HEK293 (cell line): Measurements from ENCODE around the gene SLC7A1.

Experiments used
- CTCF ChIP-seq: fragments of 450-650 bp; formaldehyde crosslinking; IDR thresholded peaks from 2 replicates; pipeline ENCODE4 v1.5.1; 2016; ENCODE audit warnings: missing biosample characterization, missing genetic modification characterization
- HOXA7 ChIP-seq: sonication (generic); formaldehyde crosslinking; IDR thresholded peaks from 2 replicates; pipeline ENCODE4 v1.8.1; 2022; ENCODE audit warnings: missing genetic modification reagents, borderline replicate concordance
- REST ChIP-seq: fragments of 450-650 bp; formaldehyde crosslinking; IDR thresholded peaks from 2 replicates; pipeline ENCODE4 v1.5.1; 2016; ENCODE audit warnings: missing biosample characterization, missing genetic modification characterization
- SCRT1 ChIP-seq: fragments of 450-650 bp; formaldehyde crosslinking; IDR thresholded peaks from 2 replicates; pipeline ENCODE4 v1.5.1; 2016; ENCODE audit warnings: missing biosample characterization, missing genetic modification characterization, borderline replicate concordance
- YY1 ChIP-seq: fragments of 450-650 bp; formaldehyde crosslinking; IDR thresholded peaks from 2 replicates; pipeline ENCODE4 v1.5.1; 2018; ENCODE audit warnings: missing biosample characterization, missing genetic modification characterization
- ZBTB49 ChIP-seq: fragments of 450-650 bp; formaldehyde crosslinking; IDR thresholded peaks from 2 replicates; pipeline ENCODE4 v1.5.1; 2016; ENCODE audit warnings: missing biosample characterization, missing genetic modification characterization, low read depth
- ZNF112 ChIP-seq: fragments of 450-650 bp; formaldehyde crosslinking; IDR thresholded peaks from 2 replicates; pipeline ENCODE4 v1.5.0; 2017; ENCODE audit warnings: missing biosample characterization, missing genetic modification characterization
- ZNF148 ChIP-seq: fragments of 450-650 bp; formaldehyde crosslinking; IDR thresholded peaks from 2 replicates; pipeline ENCODE4 v1.5.0; 2017; ENCODE audit warnings: missing biosample characterization, missing genetic modification characterization, borderline replicate concordance
- ZNF239 ChIP-seq: fragments of 450-650 bp; formaldehyde crosslinking; IDR thresholded peaks from 2 replicates; pipeline ENCODE4 v1.5.1; 2016; ENCODE audit warnings: missing biosample characterization, missing genetic modification characterization
- ZNF404 ChIP-seq: fragments of 450-650 bp; formaldehyde crosslinking; IDR thresholded peaks from 2 replicates; pipeline ENCODE4 v1.5.1; 2017; ENCODE audit warnings: missing biosample characterization, missing genetic modification characterization
- ZNF514 ChIP-seq: fragments of 450-650 bp; formaldehyde crosslinking; IDR thresholded peaks from 2 replicates; pipeline ENCODE4 v1.5.1; 2016; ENCODE audit warnings: missing biosample characterization, missing genetic modification characterization
- ZSCAN5A ChIP-seq: fragments of 450-650 bp; formaldehyde crosslinking; IDR thresholded peaks from 2 replicates; pipeline ENCODE4 v1.5.1; 2016; ENCODE audit warnings: missing biosample characterization, missing genetic modification characterization

- TF ChIP-seq YY1 (no peak), ZNF514 (no peak), REST (tag by site-specific recombination) (no peak), HOXA7 (no peak), ZNF239 (no peak), ZBTB49 (tag by site-specific recombination) (no peak), ZSCAN5A (no peak), ZNF112 (no peak), ZNF404 (tag by site-specific recombination) (no peak), CTCF (tag by site-specific recombination) (no peak), SCRT1 (no peak), ZNF148 (no peak)
Observed at GRCh38 chr13:29532116-29532515, 63.4 kb downstream of the SLC7A1 start.
